ENCODE data around the gene DAPK2. TPM values are rescaled to one million over a fixed set of nuclear protein-coding genes. Genes with fewer than 3 reads are reported as not detected.
A peak's percentile ranks its signal among the peaks of the same experiment; 100 is the strongest.

Gene DAPK2
- total RNA-seq, 6 experiments from 2014 or later, result 2.1 to 5.7 (median 5.1) TPM

GRCh38 chr15:64045774-64046420 lies 388 bp downstream of the DAPK2 start:
- Mint-ChIP-seq H3K36me3 (ENCODE audit: low read depth) (no peaks in the 10 kb centered on the region), H3K9me3 (no peaks in the 10 kb centered on the region), H3K4me1 (ENCODE audit: low read depth) (peaks cover 16% of the 10 kb centered on the region), H3K4me3 (peak overlapping the region; percentile 72), H3K27ac (no peak overlapping the region), H3K27me3 (ENCODE audit: insufficient read depth) (peaks cover 7% of the 10 kb centered on the region)
- TF ChIP-seq, protein P1, sequence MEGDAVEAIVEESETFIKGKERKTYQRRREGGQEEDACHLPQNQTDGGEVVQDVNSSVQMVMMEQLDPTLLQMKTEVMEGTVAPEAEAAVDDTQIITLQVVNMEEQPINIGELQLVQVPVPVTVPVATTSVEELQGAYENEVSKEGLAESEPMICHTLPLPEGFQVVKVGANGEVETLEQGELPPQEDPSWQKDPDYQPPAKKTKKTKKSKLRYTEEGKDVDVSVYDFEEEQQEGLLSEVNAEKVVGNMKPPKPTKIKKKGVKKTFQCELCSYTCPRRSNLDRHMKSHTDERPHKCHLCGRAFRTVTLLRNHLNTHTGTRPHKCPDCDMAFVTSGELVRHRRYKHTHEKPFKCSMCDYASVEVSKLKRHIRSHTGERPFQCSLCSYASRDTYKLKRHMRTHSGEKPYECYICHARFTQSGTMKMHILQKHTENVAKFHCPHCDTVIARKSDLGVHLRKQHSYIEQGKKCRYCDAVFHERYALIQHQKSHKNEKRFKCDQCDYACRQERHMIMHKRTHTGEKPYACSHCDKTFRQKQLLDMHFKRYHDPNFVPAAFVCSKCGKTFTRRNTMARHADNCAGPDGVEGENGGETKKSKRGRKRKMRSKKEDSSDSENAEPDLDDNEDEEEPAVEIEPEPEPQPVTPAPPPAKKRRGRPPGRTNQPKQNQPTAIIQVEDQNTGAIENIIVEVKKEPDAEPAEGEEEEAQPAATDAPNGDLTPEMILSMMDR (IDR thresholded peaks at IDR 0.05), result no peak
- DNase-seq, result no peak

DNA sequence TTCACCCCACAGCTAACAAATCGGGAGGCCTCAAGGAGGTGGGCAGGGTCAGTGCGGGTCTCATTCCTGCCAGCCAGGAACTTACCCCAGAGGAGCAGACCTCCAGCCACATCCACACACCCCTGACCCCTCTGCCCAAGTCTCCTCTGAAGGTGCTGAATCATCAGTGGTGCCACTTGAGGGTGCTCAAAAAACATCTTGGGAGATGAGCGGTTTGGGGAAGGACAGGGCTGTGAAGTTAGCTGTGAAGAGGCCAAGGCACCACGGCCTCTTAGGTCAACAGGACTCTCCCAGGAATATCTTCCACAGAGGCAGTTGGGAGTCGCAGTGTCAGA lies 1.2 kb downstream of the DAPK2 start:
- TF ChIP-seq, protein P1 (IDR thresholded peaks at IDR 0.05), result no peak
- no peak for DNase-seq
- Mint-ChIP-seq H3K27ac (no peak overlapping the region), H3K9me3 (no peaks in the 10 kb centered on the region), H3K27me3 (ENCODE audit: insufficient read depth) (peaks cover 7% of the 10 kb centered on the region), H3K4me1 (ENCODE audit: low read depth) (peaks cover 16% of the 10 kb centered on the region), H3K36me3 (ENCODE audit: low read depth) (no peaks in the 10 kb centered on the region; the same call in 1 of the 2 replicates), H3K4me3 (peak overlapping the region; percentile 72; the same call in 1 of the 2 replicates)

DNA sequence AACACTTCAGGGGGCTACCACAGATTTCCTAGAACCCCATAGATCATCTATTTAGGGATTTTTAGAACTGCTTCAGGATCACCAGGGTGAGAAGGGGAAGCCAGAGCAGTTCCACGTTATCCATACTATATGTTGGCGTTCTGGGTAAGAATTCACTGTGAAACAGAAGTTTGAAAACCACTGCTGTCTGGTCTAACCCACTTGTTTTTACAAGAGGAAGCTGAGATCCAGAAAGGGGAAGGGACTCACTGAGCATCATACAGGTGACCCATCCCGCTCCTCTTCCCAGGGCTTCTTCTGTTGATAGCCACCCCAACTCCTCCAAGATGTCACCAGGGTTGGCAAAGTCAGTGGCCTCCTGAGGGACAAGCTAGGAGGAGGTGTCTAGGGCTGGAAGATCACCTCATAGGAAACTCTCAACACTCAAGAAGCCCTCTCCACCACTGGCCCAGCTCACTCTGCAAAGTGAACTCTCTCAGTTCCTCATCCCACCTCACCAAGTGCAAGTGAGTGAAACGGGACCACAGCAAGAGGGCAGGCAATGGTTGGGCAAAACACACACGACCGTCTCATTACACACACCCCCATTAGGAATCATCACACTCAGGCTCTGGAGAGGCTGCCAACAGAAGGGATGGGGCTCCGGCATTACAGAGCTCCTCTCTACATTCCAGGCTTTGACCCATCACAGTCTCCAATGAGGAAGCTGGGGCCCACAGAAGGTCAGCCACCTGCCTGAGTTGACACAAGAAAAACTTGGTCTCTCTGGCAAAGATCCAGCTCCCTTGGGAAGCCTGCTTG lies 1.8 kb downstream of the DAPK2 start:
- Mint-ChIP-seq H3K27me3 (ENCODE audit: insufficient read depth) (peaks cover 7% of the 10 kb centered on the region), H3K4me1 (ENCODE audit: low read depth) (peaks cover 16% of the 10 kb centered on the region), H3K27ac (no peak overlapping the region), H3K4me3 (peak overlapping the region; percentile 72; the same call in 1 of the 2 replicates), H3K36me3 (ENCODE audit: low read depth) (no peaks in the 10 kb centered on the region; the same call in 1 of the 2 replicates), H3K9me3 (no peaks in the 10 kb centered on the region)
- DNase-seq, result no peak
- TF ChIP-seq, protein P1 (IDR thresholded peaks at IDR 0.05), result no peak

GRCh38 chr15:64038878-64039610 lies 7.2 kb downstream of the DAPK2 start:
- DNase-seq, result no peak
- Mint-ChIP-seq H3K4me1 (ENCODE audit: low read depth) (no peaks in the 10 kb centered on the region), H3K9me3 (no peaks in the 10 kb centered on the region), H3K4me3 (no peak overlapping the region), H3K27me3 (ENCODE audit: insufficient read depth) (no peaks in the 10 kb centered on the region; the same call in none of the 2 replicates), H3K27ac (no peak overlapping the region), H3K36me3 (ENCODE audit: low read depth) (no peaks in the 10 kb centered on the region; the same call in 1 of the 2 replicates)
- TF ChIP-seq, protein P1 (IDR thresholded peaks at IDR 0.05), result no peak

GRCh38 chr15:64037966-64038365 lies 8.3 kb downstream of the DAPK2 start:
- Mint-ChIP-seq H3K4me3 (no peak overlapping the region), H3K9me3 (no peaks in the 10 kb centered on the region), H3K36me3 (ENCODE audit: low read depth) (no peaks in the 10 kb centered on the region; the same call in 1 of the 2 replicates), H3K27me3 (ENCODE audit: insufficient read depth) (no peaks in the 10 kb centered on the region; the same call in none of the 2 replicates), H3K4me1 (ENCODE audit: low read depth) (no peaks in the 10 kb centered on the region), H3K27ac (no peak overlapping the region)
- DNase-seq, result no peak
- TF ChIP-seq, protein P1 (IDR thresholded peaks at IDR 0.05), result no peak

Data from HFFc6 (cell line).